ENCODE results near the gene UBN1. TPM values are rescaled to one million over a fixed set of nuclear protein-coding genes. Genes with fewer than 3 reads are reported as not detected.

UBN1 gene
- total and polyA plus RNA-seq, 10 of the 15 experiments (the other 5 are each of a cell fraction or from before 2014, with no cell fraction given) = 2.1 to 32.5 (median 13.9) TPM

- TF ChIP-seq PKNOX1 (IDR thresholded peaks at IDR 0.05) = no peak
- TF ChIP-seq GABPA (IDR thresholded peaks at IDR 0.05; ENCODE audit: low read depth) = no peak
- TF ChIP-seq, protein P1, sequence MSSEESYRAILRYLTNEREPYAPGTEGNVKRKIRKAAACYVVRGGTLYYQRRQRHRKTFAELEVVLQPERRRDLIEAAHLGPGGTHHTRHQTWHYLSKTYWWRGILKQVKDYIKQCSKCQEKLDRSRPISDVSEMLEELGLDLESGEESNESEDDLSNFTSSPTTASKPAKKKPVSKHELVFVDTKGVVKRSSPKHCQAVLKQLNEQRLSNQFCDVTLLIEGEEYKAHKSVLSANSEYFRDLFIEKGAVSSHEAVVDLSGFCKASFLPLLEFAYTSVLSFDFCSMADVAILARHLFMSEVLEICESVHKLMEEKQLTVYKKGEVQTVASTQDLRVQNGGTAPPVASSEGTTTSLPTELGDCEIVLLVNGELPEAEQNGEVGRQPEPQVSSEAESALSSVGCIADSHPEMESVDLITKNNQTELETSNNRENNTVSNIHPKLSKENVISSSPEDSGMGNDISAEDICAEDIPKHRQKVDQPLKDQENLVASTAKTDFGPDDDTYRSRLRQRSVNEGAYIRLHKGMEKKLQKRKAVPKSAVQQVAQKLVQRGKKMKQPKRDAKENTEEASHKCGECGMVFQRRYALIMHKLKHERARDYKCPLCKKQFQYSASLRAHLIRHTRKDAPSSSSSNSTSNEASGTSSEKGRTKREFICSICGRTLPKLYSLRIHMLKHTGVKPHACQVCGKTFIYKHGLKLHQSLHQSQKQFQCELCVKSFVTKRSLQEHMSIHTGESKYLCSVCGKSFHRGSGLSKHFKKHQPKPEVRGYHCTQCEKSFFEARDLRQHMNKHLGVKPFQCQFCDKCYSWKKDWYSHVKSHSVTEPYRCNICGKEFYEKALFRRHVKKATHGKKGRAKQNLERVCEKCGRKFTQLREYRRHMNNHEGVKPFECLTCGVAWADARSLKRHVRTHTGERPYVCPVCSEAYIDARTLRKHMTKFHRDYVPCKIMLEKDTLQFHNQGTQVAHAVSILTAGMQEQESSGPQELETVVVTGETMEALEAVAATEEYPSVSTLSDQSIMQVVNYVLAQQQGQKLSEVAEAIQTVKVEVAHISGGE (CRISPR knock-in tag; IDR thresholded peaks at IDR 0.05) = no peak
- TF ChIP-seq E2F8 (IDR thresholded peaks at IDR 0.05; ENCODE audit: low read depth, partially characterized antibody) = no peak
- TF ChIP-seq FOXM1 (IDR thresholded peaks at IDR 0.05; ENCODE audit: low read depth, low read length) = no peak
- no peak for TF ChIP-seq POU2F2 (IDR thresholded peaks at IDR 0.05; ENCODE audit: borderline replicate concordance, low read depth, low read length)
- TF ChIP-seq POLR2AphosphoS5 (IDR thresholded peaks at IDR 0.05; ENCODE audit: low read length) = no peak
- TF ChIP-seq, protein P2, sequence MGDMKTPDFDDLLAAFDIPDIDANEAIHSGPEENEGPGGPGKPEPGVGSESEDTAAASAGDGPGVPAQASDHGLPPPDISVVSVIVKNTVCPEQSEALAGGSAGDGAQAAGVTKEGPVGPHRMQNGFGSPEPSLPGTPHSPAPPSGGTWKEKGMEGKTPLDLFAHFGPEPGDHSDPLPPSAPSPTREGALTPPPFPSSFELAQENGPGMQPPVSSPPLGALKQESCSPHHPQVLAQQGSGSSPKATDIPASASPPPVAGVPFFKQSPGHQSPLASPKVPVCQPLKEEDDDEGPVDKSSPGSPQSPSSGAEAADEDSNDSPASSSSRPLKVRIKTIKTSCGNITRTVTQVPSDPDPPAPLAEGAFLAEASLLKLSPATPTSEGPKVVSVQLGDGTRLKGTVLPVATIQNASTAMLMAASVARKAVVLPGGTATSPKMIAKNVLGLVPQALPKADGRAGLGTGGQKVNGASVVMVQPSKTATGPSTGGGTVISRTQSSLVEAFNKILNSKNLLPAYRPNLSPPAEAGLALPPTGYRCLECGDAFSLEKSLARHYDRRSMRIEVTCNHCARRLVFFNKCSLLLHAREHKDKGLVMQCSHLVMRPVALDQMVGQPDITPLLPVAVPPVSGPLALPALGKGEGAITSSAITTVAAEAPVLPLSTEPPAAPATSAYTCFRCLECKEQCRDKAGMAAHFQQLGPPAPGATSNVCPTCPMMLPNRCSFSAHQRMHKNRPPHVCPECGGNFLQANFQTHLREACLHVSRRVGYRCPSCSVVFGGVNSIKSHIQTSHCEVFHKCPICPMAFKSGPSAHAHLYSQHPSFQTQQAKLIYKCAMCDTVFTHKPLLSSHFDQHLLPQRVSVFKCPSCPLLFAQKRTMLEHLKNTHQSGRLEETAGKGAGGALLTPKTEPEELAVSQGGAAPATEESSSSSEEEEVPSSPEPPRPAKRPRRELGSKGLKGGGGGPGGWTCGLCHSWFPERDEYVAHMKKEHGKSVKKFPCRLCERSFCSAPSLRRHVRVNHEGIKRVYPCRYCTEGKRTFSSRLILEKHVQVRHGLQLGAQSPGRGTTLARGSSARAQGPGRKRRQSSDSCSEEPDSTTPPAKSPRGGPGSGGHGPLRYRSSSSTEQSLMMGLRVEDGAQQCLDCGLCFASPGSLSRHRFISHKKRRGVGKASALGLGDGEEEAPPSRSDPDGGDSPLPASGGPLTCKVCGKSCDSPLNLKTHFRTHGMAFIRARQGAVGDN (IDR thresholded peaks at IDR 0.05) = no peak
- TF ChIP-seq MTA2 (IDR thresholded peaks at IDR 0.05; ENCODE audit: low read depth) = no peak
- no peak for TF ChIP-seq ZNF217 (IDR thresholded peaks at IDR 0.05)
- no peak for TF ChIP-seq NR2F1 (conservative IDR thresholded peaks at IDR 0.05)
- no peak for TF ChIP-seq HDAC6 (IDR thresholded peaks at IDR 0.05; ENCODE audit: unreplicated experiment)
- no peak for TF ChIP-seq STAT3 (IDR thresholded peaks at IDR 0.05; ENCODE audit: low read depth, low read length)
- TF ChIP-seq SMAD1 (IDR thresholded peaks at IDR 0.05; ENCODE audit: low read depth, partially characterized antibody) = no peak
- TF ChIP-seq, protein P3, sequence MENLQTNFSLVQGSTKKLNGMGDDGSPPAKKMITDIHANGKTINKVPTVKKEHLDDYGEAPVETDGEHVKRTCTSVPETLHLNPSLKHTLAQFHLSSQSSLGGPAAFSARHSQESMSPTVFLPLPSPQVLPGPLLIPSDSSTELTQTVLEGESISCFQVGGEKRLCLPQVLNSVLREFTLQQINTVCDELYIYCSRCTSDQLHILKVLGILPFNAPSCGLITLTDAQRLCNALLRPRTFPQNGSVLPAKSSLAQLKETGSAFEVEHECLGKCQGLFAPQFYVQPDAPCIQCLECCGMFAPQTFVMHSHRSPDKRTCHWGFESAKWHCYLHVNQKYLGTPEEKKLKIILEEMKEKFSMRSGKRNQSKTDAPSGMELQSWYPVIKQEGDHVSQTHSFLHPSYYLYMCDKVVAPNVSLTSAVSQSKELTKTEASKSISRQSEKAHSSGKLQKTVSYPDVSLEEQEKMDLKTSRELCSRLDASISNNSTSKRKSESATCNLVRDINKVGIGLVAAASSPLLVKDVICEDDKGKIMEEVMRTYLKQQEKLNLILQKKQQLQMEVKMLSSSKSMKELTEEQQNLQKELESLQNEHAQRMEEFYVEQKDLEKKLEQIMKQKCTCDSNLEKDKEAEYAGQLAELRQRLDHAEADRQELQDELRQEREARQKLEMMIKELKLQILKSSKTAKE (IDR thresholded peaks at IDR 0.05; ENCODE audit: low read depth, poor library complexity, severe bottlenecking) = no peak
Measured at GRCh38 chr16:4847774-4848587, 700 bp downstream of the UBN1 start (continued).
